ENCODE data around the gene PTPRD. TPM values are rescaled to one million over a fixed set of nuclear protein-coding genes. Genes with fewer than 3 reads are reported as not detected.

The PTPRD gene
- total and polyA plus RNA-seq, 2 donors (not counting 1 experiment from before 2014, with no cell fraction given) = not detected

DNA sequence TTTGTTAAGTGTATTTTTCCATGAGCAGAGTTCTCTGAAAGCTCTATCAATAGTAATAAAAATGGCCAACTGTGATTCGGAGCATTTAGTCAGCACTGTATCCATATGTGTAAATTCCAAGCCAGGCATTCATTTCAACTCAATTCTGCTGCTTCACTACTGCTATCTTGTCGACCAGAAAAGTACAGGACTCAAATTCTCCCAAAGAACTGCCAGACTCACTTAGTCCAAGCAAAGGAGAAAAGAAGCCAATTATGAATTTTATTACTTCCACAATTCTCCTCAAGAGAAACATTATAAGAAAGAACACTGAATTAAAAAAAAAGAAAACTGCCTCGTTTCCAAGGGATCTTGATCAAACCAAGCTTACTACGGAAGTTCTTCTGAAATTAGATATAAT is 1906.9 kb downstream of the PTPRD start:
- DNase-seq = no peak
- Histone ChIP-seq H3K4me3 (ENCODE audit: control extremely low read depth in 1 of 5, extremely low read depth in 1 of 5, insufficient read depth in 1 of 5, low read depth in 2 of 5, low read length in 4 of 5) (no peak overlapping the region), H3K4me2 (replicated peaks; ENCODE audit: low read depth, low read length, poor library complexity, severe bottlenecking) (no peak overlapping the region), H3K27me3 (replicated peaks in 1 of 4; ENCODE audit: control extremely low read depth in 1 of 4, control insufficient read depth in 3 of 4, insufficient read depth in 4 of 4, low read length in 3 of 4) (no peaks in the 10 kb centered on the region), H3K9me3 (ENCODE audit: control extremely low read depth in 1 of 3, control insufficient read depth in 2 of 3, insufficient read depth in 1 of 3, low read length in 2 of 3) (no peaks in the 10 kb centered on the region), H3K36me3 (replicated peaks in 1 of 2; ENCODE audit: control extremely low read depth in 1 of 2, control insufficient read depth in 1 of 2, extremely low read depth in 1 of 2, insufficient read depth in 2 of 2, low read length in 1 of 2) (no peaks in the 10 kb centered on the region), H3K9ac (ENCODE audit: low read length) (no peak overlapping the region), H3K79me2 (ENCODE audit: control insufficient read depth, insufficient read depth, low read length) (no peaks in the 10 kb centered on the region), H3K27ac (ENCODE audit: low read length in 2 of 2) (no peak overlapping the region), H3K4me1 (ENCODE audit: control insufficient read depth in 2 of 2, insufficient read depth in 2 of 2, low read length in 2 of 2) (no peaks in the 10 kb centered on the region), H2AFZ (ENCODE audit: insufficient read depth, low read depth, low read length, poor library complexity, severe bottlenecking) (no peak overlapping the region), H4K20me1 (ENCODE audit: control insufficient read depth, insufficient read depth, low read length, poor library complexity, severe bottlenecking) (no peaks in the 10 kb centered on the region)
- no peak for TF ChIP-seq EZH2 (IDR thresholded peaks at IDR 0.05; ENCODE audit: borderline replicate concordance, insufficient read depth, low read depth, low read length, poor library complexity, severe bottlenecking)
- TF ChIP-seq, protein P1, sequence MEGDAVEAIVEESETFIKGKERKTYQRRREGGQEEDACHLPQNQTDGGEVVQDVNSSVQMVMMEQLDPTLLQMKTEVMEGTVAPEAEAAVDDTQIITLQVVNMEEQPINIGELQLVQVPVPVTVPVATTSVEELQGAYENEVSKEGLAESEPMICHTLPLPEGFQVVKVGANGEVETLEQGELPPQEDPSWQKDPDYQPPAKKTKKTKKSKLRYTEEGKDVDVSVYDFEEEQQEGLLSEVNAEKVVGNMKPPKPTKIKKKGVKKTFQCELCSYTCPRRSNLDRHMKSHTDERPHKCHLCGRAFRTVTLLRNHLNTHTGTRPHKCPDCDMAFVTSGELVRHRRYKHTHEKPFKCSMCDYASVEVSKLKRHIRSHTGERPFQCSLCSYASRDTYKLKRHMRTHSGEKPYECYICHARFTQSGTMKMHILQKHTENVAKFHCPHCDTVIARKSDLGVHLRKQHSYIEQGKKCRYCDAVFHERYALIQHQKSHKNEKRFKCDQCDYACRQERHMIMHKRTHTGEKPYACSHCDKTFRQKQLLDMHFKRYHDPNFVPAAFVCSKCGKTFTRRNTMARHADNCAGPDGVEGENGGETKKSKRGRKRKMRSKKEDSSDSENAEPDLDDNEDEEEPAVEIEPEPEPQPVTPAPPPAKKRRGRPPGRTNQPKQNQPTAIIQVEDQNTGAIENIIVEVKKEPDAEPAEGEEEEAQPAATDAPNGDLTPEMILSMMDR (IDR thresholded peaks at IDR 0.05) = no peak
- no peak for ATAC-seq (ENCODE audit: low read depth)
- intact Hi-C loops (cut with micrococcal nuclease) = no loop called here
- CTCF ChIA-PET = interaction anchor here (0.6 kb wide), 1 partner anchor 31 kb away, joined by 3 read pairs; no protein-coding TSS in a partner anchor
- H3K9me3 Mint-ChIP-seq (ENCODE audit: insufficient read depth) = no peaks in the 10 kb centered on the region
- H3K27ac Mint-ChIP-seq = no peak overlapping the region
- H3K27me3 Mint-ChIP-seq = peaks cover 2% of the 10 kb centered on the region
- POLR2A ChIA-PET = no interaction called here
- no CpG with 5 or more reads among the region's 4 CpGs for WGBS (ENCODE audit: insufficient coverage)
- H3K4me3 Mint-ChIP-seq = no peak overlapping the region
- H3K4me1 Mint-ChIP-seq = no peaks in the 10 kb centered on the region

GRCh38 chr9:8703904-8704303 is 1908.9 kb downstream of the PTPRD start:
- H3K9me3 ChIP-seq (ENCODE audit: control extremely low read depth in 1 of 3, control insufficient read depth in 2 of 3, insufficient read depth in 1 of 3, low read length in 2 of 3) = no peaks in the 10 kb centered on the region
- H2AFZ ChIP-seq (ENCODE audit: insufficient read depth, low read depth, low read length, poor library complexity, severe bottlenecking) = no peak overlapping the region
- H3K79me2 ChIP-seq (ENCODE audit: control insufficient read depth, insufficient read depth, low read length) = no peaks in the 10 kb centered on the region
- ChIA-PET POLR2A (no interaction called here), CTCF (no interaction called here)
- H3K4me3 ChIP-seq (ENCODE audit: control extremely low read depth in 1 of 5, extremely low read depth in 1 of 5, insufficient read depth in 1 of 5, low read depth in 2 of 5, low read length in 4 of 5) = no peak overlapping the region
- H3K27ac ChIP-seq (ENCODE audit: low read length in 2 of 2) = no peak overlapping the region
- Mint-ChIP-seq H3K9me3 (ENCODE audit: insufficient read depth) (no peaks in the 10 kb centered on the region), H3K27me3 (peaks cover 2% of the 10 kb centered on the region), H3K27ac (no peak overlapping the region), H3K4me1 (no peaks in the 10 kb centered on the region), H3K4me3 (no peak overlapping the region)
- TF ChIP-seq, protein P1 (IDR thresholded peaks at IDR 0.05) = no peak
- no peak for TF ChIP-seq EZH2 (IDR thresholded peaks at IDR 0.05; ENCODE audit: borderline replicate concordance, insufficient read depth, low read depth, low read length, poor library complexity, severe bottlenecking)
- no peaks in the 10 kb centered on the region for H3K4me1 ChIP-seq (ENCODE audit: control insufficient read depth in 2 of 2, insufficient read depth in 2 of 2, low read length in 2 of 2)
- H3K36me3 ChIP-seq (replicated peaks in 1 of 2; ENCODE audit: control extremely low read depth in 1 of 2, control insufficient read depth in 1 of 2, extremely low read depth in 1 of 2, insufficient read depth in 2 of 2, low read length in 1 of 2) = no peaks in the 10 kb centered on the region
- ATAC-seq (ENCODE audit: low read depth) (no peak), DNase-seq (no peak)
- H4K20me1 ChIP-seq (ENCODE audit: control insufficient read depth, insufficient read depth, low read length, poor library complexity, severe bottlenecking) = no peaks in the 10 kb centered on the region
- H3K4me2 ChIP-seq (replicated peaks; ENCODE audit: low read depth, low read length, poor library complexity, severe bottlenecking) = no peak overlapping the region
- no peaks in the 10 kb centered on the region for H3K27me3 ChIP-seq (replicated peaks in 1 of 4; ENCODE audit: control extremely low read depth in 1 of 4, control insufficient read depth in 3 of 4, insufficient read depth in 4 of 4, low read length in 3 of 4)
- H3K9ac ChIP-seq (ENCODE audit: low read length) = no peak overlapping the region
- intact Hi-C loops (cut with micrococcal nuclease) = no loop called here
- 65% methylated on average over 2 of the region's 3 CpGs for WGBS (ENCODE audit: insufficient coverage)

Data from B cell (primary cell).